ENCODE measurements around the gene TBC1D16.

Gene TBC1D16, protein sequence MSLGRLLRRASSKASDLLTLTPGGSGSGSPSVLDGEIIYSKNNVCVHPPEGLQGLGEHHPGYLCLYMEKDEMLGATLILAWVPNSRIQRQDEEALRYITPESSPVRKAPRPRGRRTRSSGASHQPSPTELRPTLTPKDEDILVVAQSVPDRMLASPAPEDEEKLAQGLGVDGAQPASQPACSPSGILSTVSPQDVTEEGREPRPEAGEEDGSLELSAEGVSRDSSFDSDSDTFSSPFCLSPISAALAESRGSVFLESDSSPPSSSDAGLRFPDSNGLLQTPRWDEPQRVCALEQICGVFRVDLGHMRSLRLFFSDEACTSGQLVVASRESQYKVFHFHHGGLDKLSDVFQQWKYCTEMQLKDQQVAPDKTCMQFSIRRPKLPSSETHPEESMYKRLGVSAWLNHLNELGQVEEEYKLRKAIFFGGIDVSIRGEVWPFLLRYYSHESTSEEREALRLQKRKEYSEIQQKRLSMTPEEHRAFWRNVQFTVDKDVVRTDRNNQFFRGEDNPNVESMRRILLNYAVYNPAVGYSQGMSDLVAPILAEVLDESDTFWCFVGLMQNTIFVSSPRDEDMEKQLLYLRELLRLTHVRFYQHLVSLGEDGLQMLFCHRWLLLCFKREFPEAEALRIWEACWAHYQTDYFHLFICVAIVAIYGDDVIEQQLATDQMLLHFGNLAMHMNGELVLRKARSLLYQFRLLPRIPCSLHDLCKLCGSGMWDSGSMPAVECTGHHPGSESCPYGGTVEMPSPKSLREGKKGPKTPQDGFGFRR

GRCh38 chr17:80035687-80035936 lies at the start of gene TBC1D16:
TBC1D16 (minus strand) TSS chr17:80035872; CDS start chr17:80013547, 22,325 bp downstream.
- no peak for DNase-seq (ENCODE audit: low read depth)

DNA sequence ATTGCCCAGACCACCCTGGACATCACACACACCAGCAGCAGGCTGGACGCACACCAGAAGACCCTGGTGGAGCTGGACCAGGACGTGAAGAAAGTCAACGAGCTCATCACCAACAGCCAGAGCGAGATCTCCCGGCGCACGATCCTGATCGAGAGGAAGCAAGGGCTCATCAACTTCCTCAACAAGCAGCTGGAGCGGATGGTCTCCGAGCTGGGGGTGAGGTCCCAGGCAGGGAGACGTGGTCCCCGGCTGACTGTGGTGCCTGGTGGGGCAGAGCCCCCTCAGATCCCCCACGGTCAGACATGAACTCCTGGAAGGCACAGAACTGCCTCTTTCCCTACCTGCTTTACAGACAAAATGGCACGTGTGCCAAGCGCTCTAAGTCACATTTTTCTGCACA lies 49.1 kb upstream of the TBC1D16 start:
- no peak for DNase-seq (ENCODE audit: low read depth)

GRCh38 chr17:80083136-80083661 lies 47.5 kb upstream of the TBC1D16 start:
- no peak for DNase-seq (ENCODE audit: low read depth)

- no peak for DNase-seq (ENCODE audit: low read depth)
Measured at GRCh38 chr17:80082403-80083135, 46.9 kb upstream of the TBC1D16 start.

DNA sequence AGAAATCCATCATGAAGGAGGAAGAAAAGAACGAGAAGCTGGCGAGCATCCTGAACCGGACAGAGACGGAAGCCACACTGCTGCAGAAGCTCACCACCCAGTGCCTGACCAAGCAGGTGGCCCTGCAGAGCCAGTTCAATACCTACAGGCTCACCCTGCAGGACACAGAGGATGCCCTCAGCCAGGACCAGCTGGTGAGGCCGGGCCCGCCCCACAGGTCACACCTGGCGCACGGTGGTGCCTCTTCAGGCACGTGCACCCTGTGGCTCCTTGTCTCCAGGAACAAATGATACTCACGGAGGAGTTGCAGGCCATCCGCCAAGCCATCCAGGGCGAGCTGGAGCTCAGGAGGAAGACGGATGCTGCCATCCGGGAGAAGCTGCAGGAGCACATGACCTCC lies 45.9 kb upstream of the TBC1D16 start:
- DNase-seq (ENCODE audit: low read depth) = no peak

DNA sequence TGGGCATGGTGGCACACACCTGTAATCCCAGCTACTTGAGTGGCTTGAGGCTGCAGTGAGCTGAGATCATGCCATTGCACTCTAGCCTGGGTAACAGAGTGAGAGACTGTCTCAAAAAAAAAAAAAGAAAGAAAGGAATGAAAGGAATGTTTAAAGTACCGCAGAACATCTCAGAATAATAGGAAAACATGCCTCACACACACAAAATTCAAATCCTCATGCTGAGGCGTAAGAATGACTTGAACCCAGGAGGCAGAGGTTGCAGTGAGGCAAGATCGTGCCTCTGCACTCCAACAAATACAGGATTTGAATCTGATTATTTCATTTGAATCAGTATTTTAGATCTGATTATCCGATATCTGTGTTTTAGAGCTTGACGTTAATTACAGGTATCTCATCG lies 44.4 kb upstream of the TBC1D16 start:
- DNase-seq (ENCODE audit: low read depth) = no peak

DNA sequence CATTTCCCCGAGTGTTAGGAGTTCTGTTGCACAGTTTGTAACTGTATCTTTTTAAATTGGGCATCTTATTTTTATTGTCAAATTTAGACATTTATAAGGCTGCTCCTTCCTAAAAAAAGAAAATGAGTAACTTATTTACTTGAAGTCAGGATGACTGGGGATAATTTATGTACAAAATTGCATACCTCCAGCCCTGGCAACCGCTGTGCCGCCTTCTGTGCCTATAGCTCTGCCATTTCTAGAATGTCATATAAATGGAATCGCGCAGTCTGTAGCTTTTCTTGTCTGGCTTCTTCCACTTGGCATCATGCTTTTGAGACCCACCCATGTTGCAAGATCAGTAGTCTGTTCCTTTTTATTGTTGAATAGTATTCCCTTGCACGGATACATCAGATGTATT lies 36.7 kb upstream of the TBC1D16 start:
- DNase-seq (ENCODE audit: low read depth) = no peak

GRCh38 chr17:80071116-80071841 lies 35.6 kb upstream of the TBC1D16 start:
- no peak for DNase-seq (ENCODE audit: low read depth)

DNA sequence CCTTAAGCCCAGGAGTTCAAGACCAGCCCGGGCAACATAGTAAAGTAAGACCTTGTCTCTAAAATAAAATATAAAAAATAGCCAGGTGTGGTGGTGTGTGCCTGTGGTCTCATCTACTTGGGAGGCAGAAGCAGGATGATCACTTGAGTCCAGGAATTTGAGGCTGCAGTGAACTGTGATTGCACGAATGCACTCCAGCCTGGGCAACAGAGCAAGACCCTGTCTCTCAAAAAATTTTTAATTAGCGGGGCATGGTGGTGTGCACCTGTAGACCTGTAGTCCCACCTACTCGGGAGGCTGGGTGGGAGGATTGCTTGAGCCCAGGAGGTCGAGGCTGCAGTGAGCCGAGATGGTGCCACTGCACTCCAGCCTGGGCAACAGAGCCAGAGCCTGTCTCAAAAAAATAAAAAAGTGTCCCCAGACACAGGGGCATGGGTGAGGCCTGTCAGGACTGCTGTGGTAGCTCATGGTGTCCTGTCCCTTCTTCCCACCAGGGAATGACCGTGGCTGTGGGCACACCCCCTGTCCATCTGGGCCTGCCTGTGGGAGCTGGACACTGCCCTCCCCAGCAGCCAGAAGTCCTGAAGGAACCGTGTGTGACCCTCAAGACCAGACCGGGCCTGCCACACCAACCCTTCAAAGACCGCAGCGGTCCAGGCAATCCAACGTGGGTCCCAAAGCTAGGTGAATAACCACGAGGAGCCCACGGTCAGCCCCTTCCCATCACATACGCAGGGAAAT lies 34.9 kb upstream of the TBC1D16 start:
- no peak for DNase-seq (ENCODE audit: low read depth)

DNA sequence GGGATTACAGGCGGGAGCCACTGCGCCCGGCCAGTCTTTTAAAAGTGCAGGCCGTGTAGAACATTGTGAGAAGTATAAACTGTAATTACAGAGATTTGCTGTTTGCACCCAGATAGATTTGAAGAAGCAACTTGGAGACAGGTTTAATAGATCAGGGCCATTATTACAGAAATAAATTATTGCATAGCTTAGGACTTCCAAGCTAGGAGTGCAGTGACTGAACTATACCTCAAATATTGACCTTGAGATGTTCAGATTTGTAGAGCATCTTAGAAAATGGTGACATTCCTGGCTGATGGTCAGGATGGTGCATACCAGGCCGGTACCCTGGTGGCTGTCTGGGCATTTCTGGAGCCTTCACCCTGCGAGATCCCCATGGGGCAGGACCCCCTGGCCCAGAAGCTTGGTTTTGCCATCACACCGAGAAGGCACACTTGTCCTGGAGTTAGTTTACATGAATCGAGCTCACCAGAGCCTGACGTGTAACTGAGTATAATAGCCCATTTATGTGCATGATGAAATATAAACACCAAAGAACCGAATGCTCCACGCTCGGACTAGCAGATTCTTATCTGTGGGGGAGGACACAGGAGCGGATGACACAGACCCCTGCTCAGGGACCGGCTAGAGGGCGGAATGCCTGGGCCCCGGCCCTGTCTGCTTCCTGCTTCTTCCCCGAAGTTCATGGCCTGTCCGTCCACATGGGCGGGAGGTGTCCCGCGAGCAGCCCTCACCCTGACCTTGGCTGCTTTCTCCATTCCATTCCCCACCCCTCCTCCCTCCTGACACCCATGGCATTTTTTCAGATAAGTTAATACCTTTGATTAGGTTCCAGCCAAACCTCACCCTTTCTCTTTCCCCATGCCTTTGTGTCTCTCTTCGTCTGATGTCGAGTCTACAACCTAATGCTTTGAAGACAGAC lies 32.9 kb upstream of the TBC1D16 start:
- DNase-seq (ENCODE audit: low read depth) = no peak

- DNase-seq (ENCODE audit: low read depth) = no peak
Measured at GRCh38 chr17:80067393-80067986, 31.8 kb upstream of the TBC1D16 start.

GRCh38 chr17:80065478-80066170 lies 30.0 kb upstream of the TBC1D16 start:
- DNase-seq (ENCODE audit: low read depth) = no peak

DNA sequence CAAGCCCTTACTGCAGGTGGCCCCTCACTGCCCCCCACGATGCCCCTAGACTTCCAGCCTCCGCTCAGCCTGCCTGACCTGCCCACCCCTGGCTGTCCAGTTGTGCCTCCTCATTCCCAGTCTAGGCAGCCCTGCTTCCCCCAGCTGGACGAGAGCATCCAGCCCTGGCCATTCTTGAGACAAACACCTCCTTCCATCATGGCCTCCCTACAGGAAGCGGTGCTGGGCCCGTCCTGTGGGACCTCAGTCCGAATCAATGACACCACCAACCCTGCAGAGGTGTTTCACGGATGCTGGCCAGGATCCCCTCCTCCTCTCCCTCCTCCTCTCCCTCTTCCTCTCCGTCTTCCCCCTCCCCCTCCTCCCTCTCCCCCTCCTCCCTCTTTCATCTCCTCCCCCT lies 29.0 kb upstream of the TBC1D16 start:
- DNase-seq (ENCODE audit: low read depth) = no peak

DNA sequence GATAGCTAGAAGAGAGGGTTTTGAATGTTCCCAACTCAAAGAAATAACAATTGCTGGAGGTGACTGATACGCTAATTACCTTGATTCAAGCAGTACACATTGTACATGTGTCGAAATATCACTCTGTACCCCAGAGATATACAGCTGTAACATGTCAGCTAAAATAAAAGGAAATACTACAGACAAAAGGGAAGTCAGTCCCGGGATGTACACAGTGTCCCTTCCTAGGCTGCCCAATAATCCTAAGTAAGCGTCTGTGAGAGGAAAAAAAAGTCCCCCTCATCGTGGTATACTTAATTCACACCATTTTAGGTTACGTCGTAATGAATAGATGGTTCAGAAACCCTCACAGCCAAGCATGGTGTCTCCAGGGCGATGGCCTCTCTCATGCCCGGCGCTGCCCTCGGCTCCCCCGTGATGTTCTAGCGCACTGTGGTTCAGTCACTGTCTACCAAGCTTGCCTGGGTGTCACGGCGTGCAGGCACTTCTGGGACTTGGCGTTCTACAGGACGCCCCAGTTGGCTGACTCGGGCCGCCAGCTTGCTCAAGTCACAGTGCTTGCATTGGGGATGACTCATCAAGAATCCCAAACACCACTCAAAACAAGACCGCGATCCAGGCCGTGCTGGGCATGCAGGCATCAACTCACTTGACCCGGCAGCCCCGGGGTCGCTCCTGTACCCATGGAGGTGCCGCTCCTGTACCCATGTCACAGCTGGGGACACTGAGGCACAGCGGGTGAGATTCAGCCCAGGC lies 28.3 kb upstream of the TBC1D16 start:
- DNase-seq (ENCODE audit: low read depth) = no peak

DNA sequence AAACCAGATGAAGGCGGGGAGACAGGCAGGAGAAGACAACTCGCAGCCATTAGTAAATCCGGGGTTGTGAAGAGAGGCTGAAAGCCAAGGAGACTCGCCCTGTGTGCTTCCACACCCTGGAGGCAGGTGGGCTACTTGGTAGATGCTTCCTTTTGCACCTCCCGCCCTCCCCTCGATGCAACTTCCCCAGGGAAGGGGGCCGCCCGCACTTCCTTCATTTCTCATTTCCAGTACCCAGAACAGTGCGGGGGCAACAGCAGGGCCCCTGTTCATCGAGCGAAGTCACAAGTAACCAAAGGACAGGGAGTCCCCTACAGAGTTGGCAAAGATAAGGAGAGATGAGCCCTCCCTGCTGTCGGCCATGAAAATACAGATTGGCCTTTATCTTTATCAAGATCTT lies 25.7 kb upstream of the TBC1D16 start:
- DNase-seq (ENCODE audit: low read depth) = no peak

GRCh38 chr17:80060644-80061043 lies 25.0 kb upstream of the TBC1D16 start:
- DNase-seq (ENCODE audit: low read depth) = no peak

- no peak for DNase-seq (ENCODE audit: low read depth)
Measured at GRCh38 chr17:80058311-80058955, 22.8 kb upstream of the TBC1D16 start.

DNA sequence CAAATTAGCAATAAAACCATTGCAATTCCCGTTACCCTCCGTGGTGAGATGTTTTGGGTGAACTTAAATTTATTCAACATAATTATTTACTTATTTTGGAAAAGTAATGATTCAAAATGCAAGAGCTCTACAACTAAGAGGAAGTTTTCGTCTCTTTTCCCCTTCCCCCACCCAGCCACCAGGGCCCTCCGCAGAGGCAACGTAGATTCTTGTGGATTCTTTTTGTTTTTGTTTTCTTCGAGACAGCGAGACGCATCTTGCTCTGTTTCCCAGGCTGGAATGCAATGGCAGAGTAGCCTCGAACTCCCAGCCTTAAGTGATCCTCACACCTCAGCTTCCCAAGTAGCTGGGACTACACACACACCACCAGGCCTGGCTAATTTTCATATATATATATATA lies 19.9 kb upstream of the TBC1D16 start:
- DNase-seq (ENCODE audit: low read depth) = no peak
